LNCAP (cell line): ENCODE results near the gene SIX1.

ENCODE experiments used
- CTCF ChIP-seq: fragments of 450-650 bp; IDR thresholded peaks from 2 replicates; pipeline ENCODE4 v1.5.1; 2017; ENCODE audit warnings: mild to moderate bottlenecking

SIX1 gene

GRCh38 chr14:60628892-60629291, 20.4 kb downstream of the SIX1 start:
- TF ChIP-seq CTCF = no peak

GRCh38 chr14:60622917-60623257, 26.4 kb downstream of the SIX1 start:
- no peak for TF ChIP-seq CTCF

GRCh38 chr14:60622210-60622916, 26.9 kb downstream of the SIX1 start:
- no peak for TF ChIP-seq CTCF

- no peak for TF ChIP-seq CTCF
These were observed 27.9 kb downstream of the SIX1 start for GRCh38 chr14:60621386-60621785.

GRCh38 chr14:60618241-60618640, 31.0 kb downstream of the SIX1 start:
- TF ChIP-seq CTCF = no peak

GRCh38 chr14:60616461-60616959, 32.8 kb downstream of the SIX1 start:
- no peak for TF ChIP-seq CTCF

- no peak for TF ChIP-seq CTCF
These were observed 47.0 kb downstream of the SIX1 start for GRCh38 chr14:60602291-60602690.

- TF ChIP-seq CTCF = no peak
These were observed 49.5 kb downstream of the SIX1 start for GRCh38 chr14:60599727-60600126.
